Left lung (tissue), 10 donors: ENCODE measurements around the gene C2CD4A. TPM values are rescaled to one million over a fixed set of nuclear protein-coding genes. Genes with fewer than 3 reads are reported as not detected.

Experiments
- ATAC-seq: fragments of 200-7000 bp; cut with Tn5 transposase; one replicate; pipeline ENCODE4 v1.9.1; 2020; ENCODE audit warnings: moderate library complexity
- DNase-seq, 4 donors: peaks; one replicate each; pipeline ENCODE4 v3.0.0-alpha.2; 2013 to 2020
- H3K27ac ChIP-seq, 2 donors: fragments of 200-600 bp; sonication (generic) in 1 of 2; one replicate each; pipeline versions ENCODE4 v1.5.0 to v1.8.0; 2020 to 2021
- H3K27me3 ChIP-seq, 2 donors: fragments of 200-600 bp; sonication (generic) in 1 of 2; one replicate each; pipeline versions ENCODE4 v1.5.0 to v1.8.0; 2020 to 2021
- H3K36me3 ChIP-seq, 2 donors: fragments of 200-600 bp; sonication (generic) in 1 of 2; one replicate each; pipeline versions ENCODE4 v1.5.0 to v1.8.0; 2020 to 2021
- H3K4me1 ChIP-seq, 2 donors: fragments of 200-600 bp; one replicate each; pipeline ENCODE4 v1.8.0; 2021
- H3K4me3 ChIP-seq, 2 donors: fragments of 200-600 bp; sonication (generic) in 1 of 2; one replicate each; pipeline versions ENCODE4 v1.5.0 to v1.8.0; 2020 to 2021; ENCODE audit warnings: mild to moderate bottlenecking in 1 of 2
- H3K9me3 ChIP-seq, 2 donors: fragments of 200-600 bp; sonication (generic) in 1 of 2; one replicate each; pipeline versions ENCODE4 v1.5.0 to v1.8.0; 2020 to 2021
- CTCF ChIP-seq, 2 donors: fragments of 200-600 bp; sonication (generic) in 1 of 2; IDR thresholded peaks; one replicate each; pipeline versions ENCODE4 v1.5.0 to v1.8.0; 2021; ENCODE audit warnings: antibody characterized with exemption in 2 of 2
- intact Hi-C, 2 donors: fragments of 100-400 bp; cut with DNase I; formaldehyde crosslinking; loops; one replicate each; pipeline versions ENCODE4 v1.11.2 to v1.14.2; 2022
- polyA plus RNA-seq, 6 donors: library from polyadenylated mRNA; unstranded; fragments of 120-200 nt; gene quantifications; one replicate each; pipeline ENCODE4 v1.2.1, GENCODE V29; 2013; ENCODE audit not compliant: insufficient read length in 6 of 6
- total RNA-seq, 2 donors: library from RNA; stranded (reverse); fragmentation: NEBNext Ultra II Directional; extraction: Animal tissue kit (Norgen Biotek cat#: 25700); gene quantifications; one replicate each; pipeline ENCODE4 v1.2.1, GENCODE V29; 2021
- donor health status: DM: no; HTN: yes; CAD: no.
- donor health status: DM: no; HTN: no; CAD: no.

Gene C2CD4A
- total and polyA plus RNA-seq, 8 donors = 0.05 to 0.79 (median 0.08) TPM; not detected in 2

- no peak for ATAC-seq
- Histone ChIP-seq H3K27ac (no peak overlapping the region), H3K36me3 (no peaks in the 10 kb centered on the region), H3K4me3 (no peak overlapping the region), H3K27me3 (no peaks in the 10 kb centered on the region), H3K4me1 (no peaks in the 10 kb centered on the region), H3K9me3 (no peaks in the 10 kb centered on the region)
- no peak for TF ChIP-seq CTCF (IDR thresholded peaks at IDR 0.05)
- intact Hi-C loops = no loop called here
- DNase-seq = no peak
These were observed 40.9 kb downstream of the C2CD4A start for GRCh38 chr15:62107571-62108121.

DNA sequence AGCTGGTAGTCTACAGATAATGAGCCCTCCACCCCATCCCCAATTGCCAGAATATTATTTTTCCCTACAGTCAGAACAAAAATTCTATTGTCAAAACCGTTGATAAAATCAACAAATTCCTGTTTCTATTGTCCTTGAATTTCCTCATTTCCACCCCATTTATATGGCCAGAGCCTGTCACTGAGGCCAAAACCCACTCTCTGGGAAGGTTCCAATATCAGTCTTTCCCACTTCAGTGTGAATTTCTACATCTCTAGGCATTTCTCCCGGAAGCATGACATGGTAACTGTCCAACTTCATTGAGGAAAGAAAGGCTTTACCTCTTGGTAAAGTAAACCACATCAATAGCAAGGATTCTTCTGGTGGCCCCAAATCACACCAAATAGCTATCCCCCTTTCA, 41.6 kb downstream of the C2CD4A start:
- Histone ChIP-seq H3K4me3 (no peak overlapping the region), H3K27ac (no peak overlapping the region), H3K27me3 (no peaks in the 10 kb centered on the region), H3K4me1 (no peaks in the 10 kb centered on the region), H3K36me3 (no peaks in the 10 kb centered on the region), H3K9me3 (no peaks in the 10 kb centered on the region)
- DNase-seq (no peak), ATAC-seq (no peak)
- intact Hi-C loops = no loop called here
- no peak for TF ChIP-seq CTCF (IDR thresholded peaks at IDR 0.05)

DNA sequence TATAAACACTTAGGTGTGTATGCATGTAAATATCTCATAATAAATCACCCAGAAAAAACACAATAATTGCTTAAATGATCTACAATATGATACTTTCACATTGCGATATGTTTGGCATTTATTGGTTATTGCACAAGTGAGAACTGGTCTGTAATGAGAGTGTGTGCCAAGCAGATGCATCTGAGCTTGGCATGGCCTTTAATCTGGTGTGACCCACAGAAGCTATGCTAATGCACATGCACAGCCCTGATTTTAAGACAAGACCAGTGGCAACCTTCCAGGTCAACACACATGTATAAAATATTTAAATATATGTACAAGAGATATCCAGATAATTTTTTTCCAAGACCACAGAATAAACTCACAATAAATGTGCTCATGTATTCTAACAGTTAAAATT, 42.7 kb downstream of the C2CD4A start:
- Histone ChIP-seq H3K4me1 (no peaks in the 10 kb centered on the region), H3K27me3 (no peaks in the 10 kb centered on the region), H3K4me3 (no peak overlapping the region), H3K9me3 (no peaks in the 10 kb centered on the region), H3K27ac (no peak overlapping the region), H3K36me3 (no peaks in the 10 kb centered on the region)
- no peak for ATAC-seq
- intact Hi-C loops = no loop called here
- no peak for TF ChIP-seq CTCF (IDR thresholded peaks at IDR 0.05)
- no peak for DNase-seq

DNA sequence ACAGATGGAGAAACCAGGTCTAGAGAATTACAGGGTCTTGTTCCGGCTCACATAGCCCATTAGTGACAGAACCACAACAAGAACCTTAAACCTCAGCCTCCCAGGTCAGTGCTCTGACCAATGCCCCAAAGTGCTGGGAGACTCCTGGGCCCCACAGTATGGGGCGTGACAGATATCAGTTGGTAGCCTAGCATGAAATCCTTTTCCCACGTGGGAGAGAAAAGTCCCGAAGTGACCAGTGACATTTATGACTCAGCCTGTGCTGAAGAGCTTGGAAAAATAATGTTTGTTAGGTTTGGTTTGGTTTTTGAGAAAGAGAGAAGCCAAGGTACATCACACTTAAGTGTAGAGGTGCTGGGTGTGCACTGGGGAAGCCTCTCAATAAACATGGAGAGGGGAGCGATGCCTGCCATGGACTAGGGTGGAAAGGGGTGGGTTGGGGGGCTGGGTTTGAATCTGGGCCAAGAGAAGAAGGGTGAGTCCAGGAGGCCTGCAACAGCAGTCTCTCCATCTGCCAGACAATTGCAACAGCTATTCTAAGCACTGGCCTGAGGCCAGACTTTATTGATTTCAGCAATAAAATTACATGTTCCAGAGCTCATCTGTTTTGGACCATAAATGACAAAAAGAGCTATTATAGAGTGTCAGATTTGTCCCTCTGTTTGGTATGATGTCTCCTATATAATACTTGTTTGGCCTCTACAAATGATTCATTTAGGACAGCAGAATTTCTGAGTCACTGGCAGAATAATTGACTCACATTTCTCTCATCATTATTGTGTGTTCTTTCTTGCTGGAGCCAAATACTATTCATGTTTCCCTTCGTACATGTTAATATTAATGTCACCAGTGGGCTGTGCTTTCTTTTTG, 43.4 kb downstream of the C2CD4A start:
- ATAC-seq (peak; percentile 41), DNase-seq (peak in 2 of 4 donors; percentile 34 to 41)

More for the DNA sequence above, 43.4 kb downstream of the C2CD4A start:
- no peaks in the 10 kb centered on the region for H3K4me1 ChIP-seq
- H3K9me3 ChIP-seq = no peaks in the 10 kb centered on the region
- peak overlapping the region; percentile 50 to 51 for H3K27ac ChIP-seq
- H3K4me3 ChIP-seq = no peak overlapping the region
- no peak for TF ChIP-seq CTCF (IDR thresholded peaks at IDR 0.05)
- intact Hi-C loops = no loop called here
- no peaks in the 10 kb centered on the region for H3K27me3 ChIP-seq
- H3K36me3 ChIP-seq = no peaks in the 10 kb centered on the region
